Thyroid gland (tissue), 4 donors: ENCODE results near the gene ITGA11. TPM values are rescaled to one million over a fixed set of nuclear protein-coding genes. Genes with fewer than 3 reads are reported as not detected.

Source experiments
- DNase-seq, 2 donors: peaks; one replicate each; pipeline ENCODE4 v3.0.0-alpha.2; 2019
- H3K27ac ChIP-seq, 3 donors: fragments of 200-600 bp; sonication (generic); 1 replicate in 2 of 3; 2 replicates in 1 of 3; pipeline ENCODE4 v1.5.1; 2016 to 2019; ENCODE audit warnings: mild to moderate bottlenecking in 1 of 3, moderate library complexity in 1 of 3
- H3K27me3 ChIP-seq: fragments of 200-600 bp; sonication (generic); one replicate; pipeline ENCODE4 v1.5.1; 2019
- H3K36me3 ChIP-seq, 2 donors: fragments of 200-600 bp; sonication (generic); one replicate each; pipeline ENCODE4 v1.5.1; 2016 to 2019
- H3K4me1 ChIP-seq, 2 donors: fragments of 200-600 bp; sonication (generic); one replicate each; pipeline ENCODE4 v1.5.1; 2017 to 2019
- H3K4me3 ChIP-seq, 3 donors: fragments of 200-600 bp; sonication (generic); replicated peaks in 1 of 3; 1 replicate in 2 of 3; 2 replicates in 1 of 3; pipeline ENCODE4 v1.5.1; 2016; ENCODE audit warnings: mild to moderate bottlenecking in 1 of 3
- H3K9me3 ChIP-seq: fragments of 200-600 bp; sonication (generic); one replicate; pipeline ENCODE4 v1.5.1; 2017
- POLR2A ChIP-seq, 2 donors: fragments of 450-650 bp; IDR thresholded peaks; one replicate each; pipeline ENCODE4 v1.6.1; 2017; ENCODE audit warnings: antibody characterized with exemption in 2 of 2, mild to moderate bottlenecking in 2 of 2, moderate library complexity in 1 of 2
- WGBS, 2 donors: methylation state at CpG; one replicate each; pipeline ENCODE4 v1.1.5; 2017; 5-methylcytosine and 5-hydroxymethylcytosine counted together
- intact Hi-C: fragments of 100-400 bp; cut with DNase I; formaldehyde crosslinking; loops from one replicate; pipeline ENCODE4 v1.15.1; 2023
- total RNA-seq, 4 donors: library from RNA; depleted of rRNA; stranded (reverse); fragments of >200 nt; gene quantifications; one replicate each; pipeline ENCODE4 v1.2.3, GENCODE V29; 2016
- TF ChIP-seq, protein P1 (sequence below), 6 experiments: fragments of 200-600 bp in 3 of 6; fragments of 450-650 bp in 3 of 6; sonication (generic) in 3 of 6; IDR thresholded peaks; one replicate each; pipeline ENCODE4 v1.5.1; 2016 to 2019; ENCODE audit warnings: antibody characterized with exemption in 6 of 6, mild to moderate bottlenecking in 2 of 6, inconsistent platforms in 1 of 6, moderate library complexity in 1 of 6

ITGA11 gene
- total RNA-seq, 4 donors from 2014 or later: 3.0 to 6.1 (median 4.3) TPM

DNA sequence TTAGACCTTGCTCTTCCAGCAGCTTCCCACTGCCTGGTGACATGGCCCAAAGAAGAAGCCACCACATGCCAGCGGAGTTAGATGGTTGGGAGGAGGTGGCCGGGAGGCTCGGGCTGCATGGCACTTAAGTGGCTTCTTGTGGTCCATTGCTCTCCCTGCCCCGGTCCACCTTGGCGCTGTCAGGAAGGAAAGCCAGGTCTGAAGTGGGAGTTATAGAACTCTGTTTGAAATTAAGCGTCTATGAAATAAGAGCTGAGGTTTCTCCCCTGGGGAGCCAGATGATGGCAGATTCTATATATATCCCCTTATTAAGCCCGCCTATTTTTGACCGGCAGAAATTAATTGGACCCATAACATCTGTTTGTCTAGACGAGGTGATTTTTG is 61.2 kb downstream of the ITGA11 start:
- Histone ChIP-seq H3K27ac (no peak overlapping the region), H3K4me1 (peaks cover 7 to 16% of the 10 kb centered on the region in 2 donors), H3K27me3 (no peaks in the 10 kb centered on the region), H3K36me3 (no peaks in the 10 kb centered on the region), H3K4me3 (no peak overlapping the region), H3K9me3 (no peaks in the 10 kb centered on the region)
- intact Hi-C loops: no loop called here
- TF ChIP-seq POLR2A (IDR thresholded peaks at IDR 0.05): no peak
- TF ChIP-seq, protein P1, sequence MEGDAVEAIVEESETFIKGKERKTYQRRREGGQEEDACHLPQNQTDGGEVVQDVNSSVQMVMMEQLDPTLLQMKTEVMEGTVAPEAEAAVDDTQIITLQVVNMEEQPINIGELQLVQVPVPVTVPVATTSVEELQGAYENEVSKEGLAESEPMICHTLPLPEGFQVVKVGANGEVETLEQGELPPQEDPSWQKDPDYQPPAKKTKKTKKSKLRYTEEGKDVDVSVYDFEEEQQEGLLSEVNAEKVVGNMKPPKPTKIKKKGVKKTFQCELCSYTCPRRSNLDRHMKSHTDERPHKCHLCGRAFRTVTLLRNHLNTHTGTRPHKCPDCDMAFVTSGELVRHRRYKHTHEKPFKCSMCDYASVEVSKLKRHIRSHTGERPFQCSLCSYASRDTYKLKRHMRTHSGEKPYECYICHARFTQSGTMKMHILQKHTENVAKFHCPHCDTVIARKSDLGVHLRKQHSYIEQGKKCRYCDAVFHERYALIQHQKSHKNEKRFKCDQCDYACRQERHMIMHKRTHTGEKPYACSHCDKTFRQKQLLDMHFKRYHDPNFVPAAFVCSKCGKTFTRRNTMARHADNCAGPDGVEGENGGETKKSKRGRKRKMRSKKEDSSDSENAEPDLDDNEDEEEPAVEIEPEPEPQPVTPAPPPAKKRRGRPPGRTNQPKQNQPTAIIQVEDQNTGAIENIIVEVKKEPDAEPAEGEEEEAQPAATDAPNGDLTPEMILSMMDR (IDR thresholded peaks at IDR 0.05): no peak
- WGBS, 2 donors: 79 to 81% methylated on average over 9 of the region's 9 CpGs
- DNase-seq: no peak

DNA sequence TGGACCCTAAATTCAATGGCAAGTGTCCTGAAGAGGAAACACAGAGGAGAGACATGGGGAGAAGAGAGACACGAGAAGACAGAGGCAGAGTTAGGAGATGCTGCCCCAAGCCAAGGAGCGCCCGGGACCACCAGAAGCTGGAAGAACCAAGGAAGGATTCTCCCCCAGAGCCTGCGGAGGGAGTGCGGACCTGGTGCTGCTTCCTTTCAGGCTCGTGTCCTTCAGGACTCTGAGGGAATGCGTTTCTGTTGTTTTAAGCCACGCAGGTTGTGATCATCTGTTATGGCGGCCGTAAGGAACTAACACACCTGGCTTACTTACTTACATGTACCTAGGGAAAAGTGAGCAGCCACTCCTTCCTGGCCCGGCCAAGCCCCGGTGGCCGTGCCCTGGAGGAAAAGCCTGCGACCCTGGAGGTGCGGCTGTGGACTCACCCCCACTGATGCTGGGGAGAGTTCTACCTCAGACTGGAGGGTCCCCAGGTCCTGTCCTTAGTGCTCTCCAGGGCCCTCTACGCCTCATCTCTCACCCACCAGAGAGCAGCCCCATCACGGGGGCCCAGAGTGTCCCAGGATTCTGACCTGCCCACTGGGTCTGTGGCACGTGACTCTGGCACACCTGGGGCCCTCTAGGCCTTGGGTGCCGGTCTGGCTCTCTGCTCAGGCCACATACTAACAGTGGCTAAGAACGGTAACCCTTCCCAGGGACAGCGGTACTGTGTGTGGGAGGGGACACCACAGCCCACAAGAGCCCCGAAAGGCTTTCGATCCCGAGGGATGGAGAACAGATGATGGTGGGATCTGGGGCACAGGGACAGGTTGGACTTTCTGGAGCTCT is 61.8 kb downstream of the ITGA11 start:
- Histone ChIP-seq H3K4me3 (no peak overlapping the region), H3K4me1 (peaks cover 14 to 23% of the 10 kb centered on the region in 2 donors), H3K27ac (no peak overlapping the region), H3K9me3 (no peaks in the 10 kb centered on the region), H3K36me3 (no peaks in the 10 kb centered on the region), H3K27me3 (no peaks in the 10 kb centered on the region)
- intact Hi-C loops: no loop called here
- no peak for DNase-seq
- WGBS, 2 donors: 92 to 95% methylated on average over 15 to 19 of the region's 24 CpGs
- TF ChIP-seq POLR2A (IDR thresholded peaks at IDR 0.05): no peak
- TF ChIP-seq, protein P1 (IDR thresholded peaks at IDR 0.05): no peak

DNA sequence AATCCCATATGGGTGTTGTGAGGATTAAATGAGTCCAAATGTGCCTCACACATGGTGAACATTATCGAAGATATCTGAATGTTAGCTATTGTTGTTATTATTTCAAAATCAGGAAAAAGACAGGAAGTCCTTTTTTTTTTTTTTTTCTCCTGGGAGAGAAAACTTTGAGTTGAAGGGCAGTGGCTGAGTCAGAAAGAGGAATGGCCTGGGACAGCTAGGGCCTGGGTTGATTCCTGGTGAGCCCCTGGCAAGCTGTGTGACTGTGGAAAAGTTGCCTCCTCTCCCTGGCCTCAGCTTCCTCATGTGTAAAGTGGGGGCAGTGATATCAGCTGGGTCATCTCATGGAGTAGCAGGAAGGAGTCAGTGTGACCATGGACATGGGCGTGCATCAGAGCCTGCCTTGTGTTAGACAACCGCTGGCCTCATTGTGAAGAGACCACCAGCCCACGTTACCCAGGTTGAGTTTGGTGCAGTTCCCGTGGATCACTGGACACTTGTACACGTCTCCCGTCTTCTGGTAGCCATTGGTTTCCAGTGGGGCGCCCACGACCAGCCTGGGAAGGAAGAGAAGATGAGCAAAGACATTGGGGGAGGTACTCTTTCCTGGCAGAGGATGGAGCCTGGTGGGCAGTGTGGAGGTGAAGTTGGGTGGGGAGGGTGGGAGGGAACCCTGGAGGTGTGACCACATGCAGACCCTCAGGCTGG is 63.1 kb downstream of the ITGA11 start:
- H3K9me3 ChIP-seq: no peaks in the 10 kb centered on the region
- no peaks in the 10 kb centered on the region for H3K27me3 ChIP-seq
- no peaks in the 10 kb centered on the region for H3K36me3 ChIP-seq
- intact Hi-C loops: no loop called here
- peaks cover 26 to 35% of the 10 kb centered on the region in 2 donors for H3K4me1 ChIP-seq
- DNase-seq: no peak
- no peak overlapping the region for H3K27ac ChIP-seq
- no peak overlapping the region for H3K4me3 ChIP-seq
- TF ChIP-seq, protein P1 (IDR thresholded peaks at IDR 0.05): no peak
- no peak for TF ChIP-seq POLR2A (IDR thresholded peaks at IDR 0.05)
- WGBS, 2 donors: 89 to 94% methylated on average over 8 to 9 of the region's 9 CpGs

DNA sequence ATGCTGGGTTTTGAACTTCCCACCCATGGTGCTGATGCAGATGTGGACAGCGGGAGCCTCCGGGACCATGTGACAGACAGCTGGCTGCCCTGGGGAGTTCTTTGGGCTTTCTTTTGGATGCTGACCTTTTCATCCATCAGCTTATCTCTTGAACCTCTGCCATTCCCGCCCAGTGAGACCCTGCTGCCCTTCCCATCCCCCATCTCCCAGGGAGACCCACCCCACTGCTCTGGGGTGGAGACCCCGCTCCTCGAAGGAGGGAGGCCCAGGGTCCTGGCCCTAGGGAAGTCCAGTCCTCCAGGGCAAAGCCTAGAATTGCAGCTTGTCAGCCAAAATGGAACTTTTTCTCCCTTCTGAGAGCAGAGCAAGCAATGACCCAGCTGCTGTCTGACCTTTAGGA is 64.0 kb downstream of the ITGA11 start:
- no peak for TF ChIP-seq POLR2A (IDR thresholded peaks at IDR 0.05)
- TF ChIP-seq, protein P1 (IDR thresholded peaks at IDR 0.05): no peak
- peaks cover 31 to 44% of the 10 kb centered on the region in 2 donors for H3K4me1 ChIP-seq
- intact Hi-C loops: no loop called here

DNA sequence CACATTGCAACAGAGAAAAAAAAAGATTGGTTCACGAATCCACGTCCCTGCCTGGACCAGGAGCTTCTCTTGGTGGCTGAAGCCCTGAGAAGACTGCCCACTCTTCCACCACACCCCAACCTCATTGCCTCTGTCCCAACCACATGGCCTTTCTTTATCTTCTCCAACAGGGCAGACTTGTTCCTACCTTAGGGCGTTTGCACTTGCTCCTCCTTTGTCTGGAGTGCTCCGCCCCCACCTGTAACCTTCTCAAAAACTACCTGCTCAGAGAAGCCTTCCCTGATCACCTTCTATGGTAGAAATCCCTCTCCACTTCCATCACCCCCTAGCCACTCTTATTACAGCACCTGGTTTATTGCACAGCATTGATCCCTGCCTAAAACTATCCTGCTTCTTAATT is 64.7 kb downstream of the ITGA11 start:
- Histone ChIP-seq H3K27me3 (no peaks in the 10 kb centered on the region), H3K27ac (no peak overlapping the region), H3K9me3 (no peaks in the 10 kb centered on the region), H3K4me1 (peaks cover 31 to 44% of the 10 kb centered on the region in 2 donors), H3K4me3 (no peak overlapping the region), H3K36me3 (no peaks in the 10 kb centered on the region)
- DNase-seq: no peak
- intact Hi-C loops: no loop called here
- no peak for TF ChIP-seq POLR2A (IDR thresholded peaks at IDR 0.05)
- TF ChIP-seq, protein P1 (IDR thresholded peaks at IDR 0.05): no peak
- 84 to 89% methylated on average over 4 of the region's 4 CpGs for WGBS, 2 donors

More for the DNA sequence above, 64.0 kb downstream of the ITGA11 start:
- no peak overlapping the region for H3K27ac ChIP-seq
- H3K36me3 ChIP-seq: no peaks in the 10 kb centered on the region
- WGBS, 2 donors: 64 to 69% methylated on average over 5 of the region's 5 CpGs
- no peaks in the 10 kb centered on the region for H3K27me3 ChIP-seq
- no peaks in the 10 kb centered on the region for H3K9me3 ChIP-seq
- no peak for DNase-seq
- H3K4me3 ChIP-seq: no peak overlapping the region
